Right lobe of liver (tissue), 6 donors: ENCODE measurements around the gene DDIAS. TPM values are rescaled to one million over a fixed set of nuclear protein-coding genes. Genes with fewer than 3 reads are reported as not detected.

Experiments
- ATAC-seq, 4 donors: fragments of 200-7000 bp; cut with Tn5 transposase; one replicate each; pipeline ENCODE4 v1.9.1; 2020; ENCODE audit warnings: mild to moderate bottlenecking in 4 of 4, moderate library complexity in 4 of 4
- DNase-seq, 3 donors: peaks; one replicate each; pipeline ENCODE4 v3.0.0-alpha.2; 2020
- H3K27ac ChIP-seq, 3 donors: fragments of 200-600 bp; one replicate each; pipeline ENCODE4 v1.8.0; 2022
- H3K27me3 ChIP-seq, 2 donors: fragments of 200-600 bp; one replicate each; pipeline ENCODE4 v1.8.0; 2022
- H3K36me3 ChIP-seq, 4 donors: fragments of 200-600 bp; sonication (generic) in 1 of 4; one replicate each; pipeline versions ENCODE4 v1.5.1 to v1.8.0; 2017 to 2022; ENCODE audit warnings: control low read depth in 1 of 4
- H3K4me1 ChIP-seq, 4 donors: fragments of 200-600 bp; sonication (generic) in 1 of 4; one replicate each; pipeline versions ENCODE4 v1.5.1 to v1.8.0; 2017 to 2022; ENCODE audit warnings: control low read depth in 1 of 4
- H3K4me3 ChIP-seq, 3 donors: fragments of 200-600 bp; one replicate each; pipeline ENCODE4 v1.8.0; 2022
- H3K9me3 ChIP-seq, 4 donors: fragments of 200-600 bp; sonication (generic) in 1 of 4; one replicate each; pipeline versions ENCODE4 v1.5.1 to v1.8.0; 2017 to 2022; ENCODE audit warnings: control low read depth in 1 of 4
- POLR2A ChIP-seq: fragments of 450-650 bp; IDR thresholded peaks from one replicate; pipeline ENCODE4 v1.6.1; 2017; ENCODE audit warnings: antibody characterized with exemption, mild to moderate bottlenecking
- WGBS: methylation state at CpG from one replicate; pipeline ENCODE4 v1.1.6; 2018; ENCODE audit warnings: low coverage, low lambda C conversion rate; ENCODE audit not compliant: insufficient coverage; ENCODE audit errors: missing lambda C conversion rate; 5-methylcytosine and 5-hydroxymethylcytosine counted together
- intact Hi-C, 2 donors: fragments of 100-400 bp; cut with DNase I; formaldehyde crosslinking; loops; one replicate each; pipeline versions ENCODE4 v1.11.2 to v1.14.1; 2022
- total RNA-seq, 6 experiments: library from RNA; depleted of rRNA in 2 of 6; stranded (reverse); fragments of >200 nt in 2 of 6; fragmentation: NEBNext Ultra II Directional in 3 of 6; extraction: Animal tissue kit (Norgen Biotek cat#: 25700) in 3 of 6; gene quantifications; one replicate each; pipeline versions ENCODE4 v1.1.0 to v1.2.4, GENCODE V29; 2016 to 2023
- TF ChIP-seq, protein P1 (sequence below), 4 donors: fragments of 200-600 bp in 3 of 4; fragments of 450-650 bp in 1 of 4; IDR thresholded peaks; one replicate each; pipeline versions ENCODE4 v1.5.1 to v1.8.0; 2016 to 2022; ENCODE audit warnings: antibody characterized with exemption in 4 of 4, mild to moderate bottlenecking in 2 of 4
- donor health status: DM: no; HTN: yes; CAD: no.
- donor health status: DM: no; HTN: no; CAD: no.
- donor health status: DM: no; HTN: no; CAD: no.
- donor health status: DM: no; HTN: yes; CAD: no.
- donor health status: DM: no; HTN: yes; CAD: no.

Gene DDIAS
- total RNA-seq, 6 experiments from 2014 or later = 0.83 to 3.1 (median 1.2) TPM

DNA sequence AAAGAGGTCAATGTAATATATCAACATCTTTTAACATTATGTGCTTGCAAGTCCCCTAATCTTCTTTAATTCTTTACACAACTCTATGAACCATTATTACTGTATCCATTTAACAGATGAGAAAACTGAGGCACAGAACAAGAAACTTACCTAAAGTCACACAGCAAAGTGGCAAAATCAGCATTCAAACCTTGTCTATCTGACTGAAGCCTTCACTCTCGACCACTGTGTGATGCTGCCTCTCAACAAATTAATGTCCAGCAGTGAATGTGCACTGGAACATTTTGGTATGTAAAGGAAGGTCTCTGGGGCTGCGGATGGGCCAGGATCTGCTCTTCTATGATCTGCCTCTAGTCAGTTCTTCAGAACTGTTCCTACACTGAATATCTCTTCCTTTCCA lies 43.4 kb upstream of the DDIAS start:
- DNase-seq (no peak), ATAC-seq (no peak)
- Histone ChIP-seq H3K9me3 (no peaks in the 10 kb centered on the region), H3K4me3 (no peak overlapping the region), H3K4me1 (peaks cover 0 to under 1% (median 0%) of the 10 kb centered on the region in 4 donors), H3K27me3 (no peaks in the 10 kb centered on the region), H3K36me3 (no peaks in the 10 kb centered on the region), H3K27ac (no peak overlapping the region)
- WGBS = 100% methylated on average over 1 of the region's 2 CpGs
- TF ChIP-seq POLR2A = no peak
- TF ChIP-seq, protein P1, sequence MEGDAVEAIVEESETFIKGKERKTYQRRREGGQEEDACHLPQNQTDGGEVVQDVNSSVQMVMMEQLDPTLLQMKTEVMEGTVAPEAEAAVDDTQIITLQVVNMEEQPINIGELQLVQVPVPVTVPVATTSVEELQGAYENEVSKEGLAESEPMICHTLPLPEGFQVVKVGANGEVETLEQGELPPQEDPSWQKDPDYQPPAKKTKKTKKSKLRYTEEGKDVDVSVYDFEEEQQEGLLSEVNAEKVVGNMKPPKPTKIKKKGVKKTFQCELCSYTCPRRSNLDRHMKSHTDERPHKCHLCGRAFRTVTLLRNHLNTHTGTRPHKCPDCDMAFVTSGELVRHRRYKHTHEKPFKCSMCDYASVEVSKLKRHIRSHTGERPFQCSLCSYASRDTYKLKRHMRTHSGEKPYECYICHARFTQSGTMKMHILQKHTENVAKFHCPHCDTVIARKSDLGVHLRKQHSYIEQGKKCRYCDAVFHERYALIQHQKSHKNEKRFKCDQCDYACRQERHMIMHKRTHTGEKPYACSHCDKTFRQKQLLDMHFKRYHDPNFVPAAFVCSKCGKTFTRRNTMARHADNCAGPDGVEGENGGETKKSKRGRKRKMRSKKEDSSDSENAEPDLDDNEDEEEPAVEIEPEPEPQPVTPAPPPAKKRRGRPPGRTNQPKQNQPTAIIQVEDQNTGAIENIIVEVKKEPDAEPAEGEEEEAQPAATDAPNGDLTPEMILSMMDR (IDR thresholded peaks at IDR 0.05) = no peak
- intact Hi-C loops = no loop called here

DNA sequence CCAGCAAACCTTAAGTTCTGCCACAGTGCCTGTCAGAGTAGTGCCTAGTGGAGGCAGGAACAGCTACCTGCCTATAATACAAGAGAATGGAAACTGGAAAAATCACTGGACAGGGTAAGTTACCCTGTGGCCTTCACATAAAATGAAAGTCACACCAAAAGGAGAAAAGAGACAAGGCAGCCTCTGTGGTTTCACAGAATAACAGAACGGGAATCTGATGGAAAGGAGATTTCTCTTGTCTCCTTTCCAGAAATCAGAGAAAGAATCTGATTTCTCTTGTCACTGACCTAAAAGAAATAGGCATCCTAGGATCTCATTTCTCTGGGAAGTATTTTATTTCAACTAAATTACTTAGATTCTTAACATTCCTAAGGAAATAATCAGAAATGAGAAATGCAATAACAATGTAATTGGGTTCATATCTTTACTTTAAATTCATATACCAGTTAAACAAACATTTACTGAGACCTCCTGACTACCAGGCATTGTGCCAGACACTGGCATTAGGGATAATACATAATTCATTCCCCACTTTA lies 42.9 kb upstream of the DDIAS start:
- Histone ChIP-seq H3K36me3 (no peaks in the 10 kb centered on the region), H3K9me3 (no peaks in the 10 kb centered on the region), H3K4me3 (no peak overlapping the region), H3K4me1 (no peaks in the 10 kb centered on the region), H3K27me3 (no peaks in the 10 kb centered on the region), H3K27ac (no peak overlapping the region)
- ATAC-seq = no peak
- TF ChIP-seq POLR2A = no peak
- TF ChIP-seq, protein P1 (IDR thresholded peaks at IDR 0.05) = no peak
- no peak for DNase-seq
- WGBS = 63% methylated on average over 1 of the region's 1 CpG
- intact Hi-C loops = no loop called here

DNA sequence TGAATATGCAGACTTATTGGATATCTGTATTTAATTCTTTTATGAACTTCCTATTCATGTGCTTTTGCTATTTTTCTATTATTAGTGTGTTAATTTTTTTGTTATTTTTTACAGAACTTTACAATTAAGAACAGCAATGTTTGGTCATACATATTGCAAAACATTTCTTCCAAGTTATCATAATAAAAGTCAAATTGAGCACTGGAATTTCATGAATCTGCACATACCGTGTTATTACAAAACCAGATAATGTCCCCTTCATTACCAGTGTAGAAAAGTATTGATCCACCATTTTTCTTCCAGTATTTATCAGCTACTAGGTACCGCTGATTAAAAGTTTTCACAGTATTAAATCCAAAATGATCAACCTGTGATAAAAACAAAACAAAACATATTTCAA lies 41.8 kb upstream of the DDIAS start:
- DNase-seq (no peak), ATAC-seq (no peak)
- H3K27me3 ChIP-seq = no peaks in the 10 kb centered on the region
- no peak overlapping the region for H3K4me3 ChIP-seq
- H3K9me3 ChIP-seq = no peaks in the 10 kb centered on the region
- H3K4me1 ChIP-seq = peaks cover 0 to 9% (median 1%) of the 10 kb centered on the region in 4 donors
- intact Hi-C loops = no loop called here
- no peaks in the 10 kb centered on the region for H3K36me3 ChIP-seq
- H3K27ac ChIP-seq = no peak overlapping the region
- TF ChIP-seq, protein P1 (IDR thresholded peaks at IDR 0.05) = no peak
- TF ChIP-seq POLR2A = no peak
- WGBS = 68% methylated on average over 2 of the region's 2 CpGs

DNA sequence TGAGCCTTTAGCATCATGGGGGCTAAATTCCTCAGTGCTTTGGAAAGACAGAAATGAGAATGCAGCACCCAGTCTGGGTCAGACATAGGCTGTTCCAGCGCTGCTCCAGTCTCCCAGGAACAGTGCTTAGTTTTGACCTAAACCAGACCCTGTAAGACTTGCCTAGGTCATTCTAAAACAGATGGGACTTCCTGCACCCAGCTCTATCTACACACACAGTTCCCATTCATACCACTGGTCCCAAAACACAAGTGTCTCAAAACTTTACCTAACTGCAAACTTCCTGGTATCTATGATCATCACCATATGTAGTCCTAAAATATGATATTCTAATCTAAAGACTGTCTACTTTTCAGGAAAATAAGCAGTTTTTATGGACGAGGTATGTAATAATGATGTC lies 39.2 kb upstream of the DDIAS start:
- WGBS = 87% methylated on average over 2 of the region's 2 CpGs
- no peaks in the 10 kb centered on the region for H3K9me3 ChIP-seq
- no peak overlapping the region for H3K27ac ChIP-seq
- intact Hi-C loops = no loop called here
- ATAC-seq = no peak
- no peak overlapping the region for H3K4me3 ChIP-seq
- TF ChIP-seq, protein P1 (IDR thresholded peaks at IDR 0.05) = no peak
- no peak for TF ChIP-seq POLR2A
- H3K36me3 ChIP-seq = no peaks in the 10 kb centered on the region
- peaks cover 0 to 10% (median 2%) of the 10 kb centered on the region in 4 donors for H3K4me1 ChIP-seq
- no peaks in the 10 kb centered on the region for H3K27me3 ChIP-seq
- DNase-seq = no peak

DNA sequence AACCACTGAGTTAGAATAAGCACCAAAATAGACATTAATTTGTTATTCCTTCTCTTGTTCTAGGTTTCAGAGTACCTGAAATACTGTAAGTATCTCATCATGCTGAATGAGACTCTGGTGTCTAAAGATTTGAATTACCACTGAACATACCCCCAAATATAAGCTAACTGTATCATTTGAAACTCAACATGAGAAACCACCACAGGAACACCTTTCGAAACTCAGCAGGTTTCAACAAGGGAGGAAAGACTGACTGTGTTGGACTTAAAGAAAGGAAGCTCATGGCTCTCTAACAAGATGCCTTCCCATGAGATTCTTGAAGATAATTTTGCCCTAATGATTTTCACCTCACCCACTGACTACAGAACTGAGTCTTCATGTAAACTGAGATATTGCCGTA lies 38.3 kb upstream of the DDIAS start:
- TF ChIP-seq POLR2A = no peak
- TF ChIP-seq, protein P1 (IDR thresholded peaks at IDR 0.05) = no peak
- 88% methylated on average over 2 of the region's 2 CpGs for WGBS
- H3K36me3 ChIP-seq = no peaks in the 10 kb centered on the region
- H3K4me1 ChIP-seq = peaks cover 0 to 10% (median 2%) of the 10 kb centered on the region in 4 donors
- intact Hi-C loops = no loop called here
- no peak overlapping the region for H3K27ac ChIP-seq
- ATAC-seq (no peak), DNase-seq (no peak)
- no peaks in the 10 kb centered on the region for H3K9me3 ChIP-seq
- H3K4me3 ChIP-seq = no peak overlapping the region
- H3K27me3 ChIP-seq = no peaks in the 10 kb centered on the region
